GM18508 (cell line): ENCODE results near the gene OR51Q1.
A peak's percentile ranks its signal among the peaks of the same experiment; 100 is the strongest.

Experiments used
- ATAC-seq: cut with Tn5 transposase; IDR thresholded peaks from one replicate; pipeline ENCODE4 v1.9.1; 2021; ENCODE audit warnings: moderate number of reproducible peaks; ENCODE audit not compliant: insufficient read depth, unreplicated experiment

Gene OR51Q1

DNA sequence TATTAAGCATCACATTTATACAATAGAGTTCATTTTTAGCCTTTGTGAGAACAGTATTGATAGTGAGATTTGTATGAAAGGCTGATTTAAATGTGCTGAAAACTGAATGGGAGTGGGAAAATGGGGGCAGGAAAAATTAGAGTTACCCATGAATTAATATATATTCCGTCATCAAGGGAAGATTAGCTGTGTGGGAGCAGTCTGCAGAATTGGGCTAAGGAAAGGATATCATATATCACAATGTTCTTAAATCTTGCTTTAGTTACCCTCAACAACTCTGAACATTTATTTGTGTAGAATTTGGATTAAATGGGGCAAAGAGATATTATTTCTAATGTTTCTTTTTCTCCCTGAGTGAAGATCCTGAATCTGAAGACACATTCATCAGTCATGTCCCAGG, at the start of gene OR51Q1:
Gene OR51Q1, plus strand, starts transcription at position 301 of the 400 bp plus-strand sequence. Its CDS starts 90 bp downstream, at position 391.
- ATAC-seq: no peak

DNA sequence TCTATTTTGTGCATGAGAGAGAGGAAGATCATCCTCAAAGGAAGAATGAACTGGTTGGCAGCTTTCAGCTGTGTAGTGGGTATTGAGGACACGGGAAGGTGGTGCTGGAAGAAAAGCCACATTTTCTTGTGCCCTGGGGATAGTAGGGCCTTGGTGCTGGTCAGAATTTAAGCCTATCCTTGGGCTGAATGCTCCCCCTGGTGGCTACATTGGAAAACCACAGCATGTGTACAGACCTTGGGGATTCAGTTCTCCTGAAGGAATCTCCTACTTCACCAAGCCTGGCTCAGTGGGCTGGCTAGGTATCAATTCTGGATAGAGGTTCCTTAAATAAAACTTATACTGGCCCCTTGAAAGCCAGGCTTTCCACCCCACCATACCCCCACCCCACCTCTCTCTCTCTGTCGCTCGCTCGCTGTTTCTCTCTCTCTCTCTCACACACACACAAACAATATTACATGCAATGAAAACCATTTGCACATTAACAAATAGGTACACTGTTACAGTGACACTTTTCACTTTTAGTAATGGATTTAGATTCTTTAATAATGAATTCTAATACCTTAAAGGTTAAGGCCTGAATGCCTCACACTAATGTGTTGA, 41.1 kb upstream of the OR51Q1 start:
- ATAC-seq: peak; percentile 89

DNA sequence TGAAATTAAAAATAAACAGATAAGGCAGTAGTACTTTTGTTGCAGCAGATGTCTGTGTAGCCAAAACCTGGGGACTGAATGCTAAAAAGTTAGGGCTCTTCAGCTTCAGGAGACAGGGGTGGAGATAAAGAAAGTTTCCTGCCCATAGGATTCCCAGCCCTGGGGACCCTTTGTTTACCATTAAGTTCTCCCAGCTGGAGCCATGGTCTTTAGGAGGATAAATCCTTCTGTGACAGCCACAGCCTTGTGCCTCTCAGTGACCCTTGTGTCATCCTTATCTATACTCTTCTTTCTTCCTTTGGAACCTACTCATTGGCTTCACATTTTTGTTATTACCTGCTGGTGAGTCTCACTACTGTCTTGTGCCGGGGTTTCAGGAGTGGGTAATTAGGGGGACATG, 38.3 kb upstream of the OR51Q1 start, which contains the start of gene OR51M1:
Gene OR51M1, plus strand, starts transcription at position 237 of the 400 bp plus-strand sequence. CDS start 5,587 bp downstream, outside the sequence.
- no peak for ATAC-seq

- ATAC-seq: no peak
These were observed 37.6 kb upstream of the OR51Q1 start for GRCh38 chr11:5384335-5384734.

- no peak for ATAC-seq
These were observed 31.7 kb upstream of the OR51Q1 start for GRCh38 chr11:5390210-5390609.

DNA sequence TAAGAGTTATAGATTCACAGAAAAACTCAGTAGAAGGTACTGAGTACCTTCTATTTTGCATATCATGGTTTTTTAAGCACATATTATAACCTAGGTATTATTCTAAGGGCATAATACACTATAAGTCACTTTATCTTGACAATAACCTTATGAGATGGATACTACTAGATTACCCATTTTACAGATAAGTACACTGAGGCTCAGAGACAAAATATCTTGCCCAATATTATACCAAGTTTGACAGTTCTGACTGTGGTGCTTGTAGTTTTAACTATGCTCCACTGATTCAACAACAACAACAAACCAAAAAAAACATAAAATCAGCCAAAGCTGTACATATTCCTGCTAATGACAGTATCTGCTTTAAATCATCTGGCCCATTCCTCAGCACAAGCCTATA, 27.8 kb upstream of the OR51Q1 start:
- no peak for ATAC-seq

- ATAC-seq: no peak
These were observed 23.0 kb upstream of the OR51Q1 start for GRCh38 chr11:5398936-5399335.

DNA sequence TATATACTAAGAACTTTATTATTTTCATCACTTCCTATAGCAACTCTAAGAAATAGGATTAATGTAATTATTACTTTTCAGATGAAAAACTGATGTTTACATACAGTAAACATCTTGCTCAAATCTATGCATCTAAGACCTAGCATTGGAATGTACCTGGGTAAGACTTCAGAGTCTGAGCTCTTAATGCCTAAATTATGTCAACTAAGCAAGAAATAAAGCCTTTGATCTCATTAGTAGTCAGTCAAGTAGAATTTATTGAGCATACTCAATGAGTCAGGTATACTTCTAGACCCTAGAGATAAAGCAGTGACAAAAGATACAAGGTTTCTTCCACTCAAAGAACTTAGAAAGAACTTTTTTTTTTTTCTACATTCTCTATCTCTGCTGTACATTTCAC, 16.7 kb upstream of the OR51Q1 start:
- no peak for ATAC-seq

GRCh38 chr11:5420993-5421392, 918 bp upstream of the OR51Q1 start:
- ATAC-seq: no peak

DNA sequence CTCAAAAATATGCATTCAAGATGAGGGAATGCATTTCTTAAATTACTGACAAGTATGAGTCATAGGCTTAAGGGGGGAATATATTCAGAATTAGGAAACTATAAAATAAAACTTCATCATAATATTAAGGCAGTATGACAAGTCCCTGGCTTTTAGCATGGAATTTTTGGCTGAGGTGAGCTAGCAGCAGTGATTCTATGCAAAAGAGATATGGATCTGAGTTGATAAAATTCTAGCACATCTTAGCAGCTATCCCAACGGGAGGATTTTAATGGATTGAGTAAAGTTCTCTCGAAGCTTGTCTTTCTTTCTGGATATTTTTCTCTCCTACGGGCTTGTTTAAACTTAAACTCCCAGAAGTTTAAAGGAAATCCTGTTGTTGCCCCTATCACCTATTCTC, 1.2 kb downstream of the OR51Q1 start:
- ATAC-seq: no peak

DNA sequence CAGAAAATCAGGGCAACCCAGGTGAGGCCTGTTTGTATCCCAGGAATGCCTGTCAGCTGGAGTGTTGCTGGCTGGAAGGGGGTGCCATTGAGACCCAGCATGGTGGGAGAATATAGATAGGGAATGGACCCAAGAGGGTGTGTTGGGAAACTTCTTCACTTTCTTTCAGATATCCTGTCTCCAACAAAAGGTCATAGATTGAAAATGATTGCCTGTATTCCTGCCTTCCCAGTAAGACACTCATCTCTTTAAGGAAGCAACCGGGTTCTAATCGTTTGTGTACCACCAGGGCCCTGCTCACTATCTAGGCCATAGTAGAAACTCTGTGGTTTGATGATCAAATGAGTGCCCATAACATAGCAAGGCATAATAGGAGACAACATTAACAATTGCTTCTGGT, 19.5 kb downstream of the OR51Q1 start, which contains the start of gene OR51I1:
Gene OR51I1, minus strand, starts transcription at position 101 of the 400 bp plus-strand sequence. Its CDS starts 0 bp downstream, at position 101.
- no peak for ATAC-seq

GRCh38 chr11:5443835-5444393, 22.0 kb downstream of the OR51Q1 start:
- no peak for ATAC-seq

DNA sequence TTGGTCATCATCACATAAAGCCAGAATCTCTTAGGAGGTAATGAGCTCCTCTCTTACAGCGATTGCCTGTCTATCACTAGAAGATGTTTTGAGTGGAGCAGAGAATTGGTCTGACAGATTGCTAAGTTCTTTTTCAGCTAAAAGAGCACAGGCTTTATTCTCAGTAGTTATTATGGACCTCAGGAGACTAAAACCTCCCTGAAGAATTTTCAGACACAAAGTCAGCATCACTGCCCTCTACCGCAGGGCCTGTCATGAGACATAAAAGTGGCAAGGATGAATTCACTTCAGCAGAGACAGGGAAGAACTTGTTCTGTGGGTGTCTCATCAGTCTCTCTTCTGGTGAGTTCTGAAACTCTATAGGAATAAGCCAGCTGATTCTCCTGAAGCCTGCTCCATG, 27.1 kb downstream of the OR51Q1 start, which contains the start of gene OR51I2:
Gene OR51I2, plus strand, starts transcription at position 301 of the 400 bp plus-strand sequence. CDS start 4,166 bp downstream, outside the sequence.
- no peak for ATAC-seq

DNA sequence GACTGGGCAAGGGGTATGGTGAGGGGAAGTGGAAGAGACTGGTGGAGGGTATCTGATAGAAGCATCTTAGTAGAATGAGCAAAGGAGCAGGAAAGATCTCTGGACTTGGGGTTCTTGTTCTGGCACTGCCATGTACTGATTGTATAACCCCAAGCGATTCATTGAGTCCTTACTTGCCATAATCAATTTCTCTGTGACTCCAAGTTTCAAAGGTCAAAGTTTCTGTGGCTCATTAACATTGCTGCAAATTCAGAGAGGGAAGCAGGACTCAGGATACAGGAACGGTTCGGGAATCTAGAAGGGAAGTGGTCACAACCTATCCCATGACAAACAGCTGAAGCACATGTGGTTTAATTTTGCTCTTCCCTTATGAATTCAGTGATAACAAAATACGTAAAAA, 27.5 kb downstream of the OR51Q1 start:
- no peak for ATAC-seq

GRCh38 chr11:5460983-5461621, 39.2 kb downstream of the OR51Q1 start:
- no peak for ATAC-seq

- no peak for ATAC-seq
These were observed 45.6 kb downstream of the OR51Q1 start for GRCh38 chr11:5467527-5467926.
